DND-41 (cell line): Measurements from ENCODE around the gene GRIK3.

Source experiments
- EZH2 ChIP-seq: IDR thresholded peaks from 3 replicates; pipeline ENCODE4 v1.6.1; 2012; ENCODE audit warnings: borderline replicate concordance, low read depth, mild to moderate bottlenecking, moderate library complexity, low read length, inconsistent platforms; ENCODE audit not compliant: severe bottlenecking
- TF ChIP-seq, protein P1 (sequence below): IDR thresholded peaks from 2 replicates; pipeline ENCODE4 v1.5.1; 2012; ENCODE audit warnings: borderline replicate concordance, low read length, moderate library complexity, mild to moderate bottlenecking; ENCODE audit not compliant: poor library complexity, severe bottlenecking; ENCODE audit errors: extremely low read depth

DNA sequence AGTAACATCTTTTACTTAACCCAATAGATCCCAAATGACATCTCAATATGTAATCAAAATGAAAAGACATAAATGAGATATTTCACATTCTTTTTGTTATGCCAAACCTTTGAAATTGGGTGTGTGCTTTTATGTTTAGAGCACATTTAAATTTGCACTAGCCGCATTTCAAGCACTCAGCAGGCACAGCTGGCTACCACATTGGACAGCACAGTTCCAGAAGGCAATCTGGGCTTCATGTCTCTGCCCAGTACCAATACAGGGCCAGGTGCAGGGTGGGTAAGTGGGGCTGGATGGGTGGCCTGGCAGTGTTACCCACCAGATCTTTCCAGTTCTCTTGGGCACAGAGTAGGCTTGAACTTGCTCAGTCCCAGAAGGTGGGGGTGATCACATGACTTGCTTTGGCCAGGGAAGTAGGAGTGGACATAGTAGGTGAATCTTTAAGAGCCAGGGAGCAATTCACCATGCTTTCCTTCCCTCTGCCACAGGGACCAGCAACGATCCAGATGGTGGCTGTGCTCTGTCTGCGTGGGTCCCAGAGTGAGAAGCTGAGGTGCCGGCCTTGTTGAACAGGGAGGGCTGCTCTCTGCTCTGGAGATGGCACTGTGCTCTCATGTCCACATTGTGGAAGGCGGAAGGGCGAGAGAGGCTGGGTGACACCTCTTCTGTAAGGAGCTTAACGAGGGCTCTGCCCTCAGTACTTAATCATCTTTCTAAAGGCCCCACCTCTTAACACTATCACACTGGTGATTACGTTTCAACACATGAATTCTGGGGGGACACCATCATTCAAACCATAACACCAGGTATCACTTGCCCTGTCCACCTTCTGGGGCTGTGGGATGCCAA is 261.4 kb downstream of the GRIK3 start:
- TF ChIP-seq EZH2: no peak
- TF ChIP-seq, protein P1, sequence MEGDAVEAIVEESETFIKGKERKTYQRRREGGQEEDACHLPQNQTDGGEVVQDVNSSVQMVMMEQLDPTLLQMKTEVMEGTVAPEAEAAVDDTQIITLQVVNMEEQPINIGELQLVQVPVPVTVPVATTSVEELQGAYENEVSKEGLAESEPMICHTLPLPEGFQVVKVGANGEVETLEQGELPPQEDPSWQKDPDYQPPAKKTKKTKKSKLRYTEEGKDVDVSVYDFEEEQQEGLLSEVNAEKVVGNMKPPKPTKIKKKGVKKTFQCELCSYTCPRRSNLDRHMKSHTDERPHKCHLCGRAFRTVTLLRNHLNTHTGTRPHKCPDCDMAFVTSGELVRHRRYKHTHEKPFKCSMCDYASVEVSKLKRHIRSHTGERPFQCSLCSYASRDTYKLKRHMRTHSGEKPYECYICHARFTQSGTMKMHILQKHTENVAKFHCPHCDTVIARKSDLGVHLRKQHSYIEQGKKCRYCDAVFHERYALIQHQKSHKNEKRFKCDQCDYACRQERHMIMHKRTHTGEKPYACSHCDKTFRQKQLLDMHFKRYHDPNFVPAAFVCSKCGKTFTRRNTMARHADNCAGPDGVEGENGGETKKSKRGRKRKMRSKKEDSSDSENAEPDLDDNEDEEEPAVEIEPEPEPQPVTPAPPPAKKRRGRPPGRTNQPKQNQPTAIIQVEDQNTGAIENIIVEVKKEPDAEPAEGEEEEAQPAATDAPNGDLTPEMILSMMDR: no peak
